Caco-2 (cell line): ENCODE data around the gene FASTKD2. TPM values are rescaled to one million over a fixed set of nuclear protein-coding genes. Genes with fewer than 3 reads are reported as not detected.

ENCODE experiments used
- BruUV-seq: library from RNA; stranded (reverse); fragments of 400-500 nt; replicated peaks from 2 replicates; lab custom pipeline; 2021; lab: Mats Ljungman, UMichigan
- CTCF ChIA-PET: fragments of 300-600 bp; sonication (Branson Sonifier 250); formaldehyde crosslinking; loops from one replicate; lab custom pipeline; 2022; ENCODE audit warnings: antibody characterized with exemption; lab: Charles Lee
- POLR2A ChIA-PET: fragments of 300-600 bp; sonication (Branson Sonifier 250); formaldehyde crosslinking; loops from one replicate; lab custom pipeline; 2022; ENCODE audit warnings: antibody characterized with exemption; lab: Charles Lee
- DNase-seq, 2 experiments: peaks; one replicate each; pipeline versions ENCODE4 v3.0.0 to v3.0.0-alpha.2; 2020 to 2022
- H3K27me3 ChIP-seq: replicated peaks from 2 replicates; pipeline ENCODE4 v1.6.0; 2011; ENCODE audit warnings: low read length; ENCODE audit not compliant: control insufficient read depth, insufficient read depth
- H3K36me3 ChIP-seq: 2 replicates; pipeline ENCODE4 v1.5.1; 2011; ENCODE audit warnings: low read length; ENCODE audit not compliant: control insufficient read depth, insufficient read depth
- H3K4me1 ChIP-seq: fragments of 250-450 bp; sonication (Bioruptor Pico); 2 replicates; pipeline ENCODE4 v1.5.1; 2020; ENCODE audit warnings: mild to moderate bottlenecking
- H3K4me3 ChIP-seq: 2 replicates; pipeline ENCODE4 v1.5.1; 2011; ENCODE audit warnings: low read depth, mild to moderate bottlenecking, control low read depth, low read length
- H3K9me3 ChIP-seq: fragments of 250-450 bp; sonication (Bioruptor Pico); 2 replicates; pipeline ENCODE4 v1.5.1; 2020; ENCODE audit warnings: mild to moderate bottlenecking, moderate library complexity
- H3K27ac Mint-ChIP-seq: one replicate; pipeline ENCODE4 v1.8.0; 2022; ENCODE audit warnings: mixed read lengths; ENCODE audit not compliant: unreplicated experiment
- H3K27me3 Mint-ChIP-seq: one replicate; pipeline ENCODE4 v1.8.0; 2022; ENCODE audit warnings: mixed read lengths; ENCODE audit not compliant: insufficient read depth, unreplicated experiment
- H3K36me3 Mint-ChIP-seq: one replicate; pipeline ENCODE4 v1.8.0; 2022; ENCODE audit warnings: mild to moderate bottlenecking, mixed read lengths; ENCODE audit not compliant: insufficient read depth, unreplicated experiment
- H3K4me1 Mint-ChIP-seq: one replicate; pipeline ENCODE4 v1.8.0; 2022; ENCODE audit warnings: low read depth, mixed read lengths; ENCODE audit not compliant: unreplicated experiment
- H3K4me3 Mint-ChIP-seq: one replicate; pipeline ENCODE4 v1.8.0; 2022; ENCODE audit warnings: mild to moderate bottlenecking, moderate library complexity, mixed read lengths; ENCODE audit not compliant: unreplicated experiment
- H3K9me3 Mint-ChIP-seq: one replicate; pipeline ENCODE4 v1.8.0; 2022; ENCODE audit warnings: mixed read lengths; ENCODE audit not compliant: unreplicated experiment
- intact Hi-C: fragments of 100-400 bp; cut with micrococcal nuclease; formaldehyde crosslinking; loops from one replicate; pipeline ENCODE4 v1.10.0; 2022; ENCODE audit not compliant: unreplicated experiment
- total RNA-seq: library from RNA; stranded (reverse); gene quantifications from 2 replicates; pipeline ENCODE4 v1.2.3, GENCODE V29; 2022
- TF ChIP-seq, protein P1 (sequence below), 2 experiments: fragments of 200-600 bp in 1 of 2; IDR thresholded peaks; 1 replicate in 1 of 2; 2 replicates in 1 of 2; pipeline versions ENCODE4 v1.5.1 to v1.8.0; 2011 to 2022; ENCODE audit warnings: antibody characterized with exemption in 1 of 2, control low read depth in 1 of 2, inconsistent platforms in 1 of 2, low read depth in 1 of 2, low read length in 1 of 2, mild to moderate bottlenecking in 1 of 2, moderate library complexity in 1 of 2; ENCODE audit not compliant: insufficient read depth in 1 of 2, severe bottlenecking in 1 of 2, unreplicated experiment in 1 of 2

Gene FASTKD2
- total RNA-seq, 1 experiment from 2014 or later = 29.8 TPM

DNA sequence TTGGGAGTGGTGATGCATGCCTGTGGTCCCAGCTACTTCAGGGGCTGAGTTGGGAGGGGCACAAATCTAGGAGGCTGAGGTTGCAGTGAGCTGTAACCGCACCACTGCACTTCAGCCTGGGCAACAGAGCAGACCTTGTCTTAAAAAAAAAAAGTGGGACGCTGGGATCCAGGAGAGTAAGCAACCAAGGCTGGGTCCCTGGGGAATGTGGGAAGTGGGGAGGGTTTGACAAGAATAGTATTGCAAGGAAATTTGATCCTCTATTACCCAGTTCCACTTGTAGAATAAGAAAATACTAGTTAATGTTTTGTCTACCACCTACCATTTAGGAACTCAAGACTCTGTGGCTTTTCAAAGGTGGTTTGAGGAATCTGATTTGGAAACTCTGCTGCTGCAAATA, 26.1 kb upstream of the FASTKD2 start:
- POLR2A ChIA-PET = no interaction called here
- no peaks in the 10 kb centered on the region for H3K4me1 ChIP-seq
- H3K4me3 ChIP-seq = no peak overlapping the region
- TF ChIP-seq, protein P1, sequence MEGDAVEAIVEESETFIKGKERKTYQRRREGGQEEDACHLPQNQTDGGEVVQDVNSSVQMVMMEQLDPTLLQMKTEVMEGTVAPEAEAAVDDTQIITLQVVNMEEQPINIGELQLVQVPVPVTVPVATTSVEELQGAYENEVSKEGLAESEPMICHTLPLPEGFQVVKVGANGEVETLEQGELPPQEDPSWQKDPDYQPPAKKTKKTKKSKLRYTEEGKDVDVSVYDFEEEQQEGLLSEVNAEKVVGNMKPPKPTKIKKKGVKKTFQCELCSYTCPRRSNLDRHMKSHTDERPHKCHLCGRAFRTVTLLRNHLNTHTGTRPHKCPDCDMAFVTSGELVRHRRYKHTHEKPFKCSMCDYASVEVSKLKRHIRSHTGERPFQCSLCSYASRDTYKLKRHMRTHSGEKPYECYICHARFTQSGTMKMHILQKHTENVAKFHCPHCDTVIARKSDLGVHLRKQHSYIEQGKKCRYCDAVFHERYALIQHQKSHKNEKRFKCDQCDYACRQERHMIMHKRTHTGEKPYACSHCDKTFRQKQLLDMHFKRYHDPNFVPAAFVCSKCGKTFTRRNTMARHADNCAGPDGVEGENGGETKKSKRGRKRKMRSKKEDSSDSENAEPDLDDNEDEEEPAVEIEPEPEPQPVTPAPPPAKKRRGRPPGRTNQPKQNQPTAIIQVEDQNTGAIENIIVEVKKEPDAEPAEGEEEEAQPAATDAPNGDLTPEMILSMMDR (IDR thresholded peaks at IDR 0.05; ENCODE audit: insufficient read depth in 1 of 2, low read depth in 1 of 2, low read length in 1 of 2, severe bottlenecking in 1 of 2, unreplicated experiment in 1 of 2) = no peak
- no peaks in the 10 kb centered on the region for H3K9me3 Mint-ChIP-seq
- no peak overlapping the region for H3K27ac Mint-ChIP-seq
- H3K27me3 Mint-ChIP-seq = peaks cover 19% of the 10 kb centered on the region
- H3K36me3 Mint-ChIP-seq = no peaks in the 10 kb centered on the region
- no peak for DNase-seq
- H3K4me1 Mint-ChIP-seq = no peaks in the 10 kb centered on the region
- no peaks in the 10 kb centered on the region; the same call in 1 of the 2 replicates for H3K27me3 ChIP-seq
- BruUV-seq = no TSS peak
- CTCF ChIA-PET = no interaction called here
- intact Hi-C loops = no loop called here
- no peaks in the 10 kb centered on the region for H3K36me3 ChIP-seq
- H3K9me3 ChIP-seq = no peaks in the 10 kb centered on the region
- H3K4me3 Mint-ChIP-seq = no peak overlapping the region

DNA sequence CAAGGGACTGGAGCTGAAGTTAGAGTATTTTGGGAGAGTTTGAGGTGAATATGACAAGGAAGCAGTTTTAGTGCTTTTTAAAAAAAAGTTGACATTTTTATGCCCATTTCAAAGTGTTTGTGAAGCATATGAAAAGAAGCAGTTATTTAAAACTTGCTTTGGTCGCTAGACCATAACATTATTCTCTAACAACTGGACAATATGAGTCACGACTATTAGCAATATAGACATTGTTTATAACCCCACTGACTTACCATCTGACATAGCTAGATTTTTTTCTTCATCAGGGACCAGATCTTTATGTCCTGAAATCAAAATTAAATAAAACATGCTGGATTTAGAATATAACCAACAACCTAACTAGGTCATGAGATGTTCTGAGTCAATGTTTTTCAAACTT, 24.6 kb upstream of the FASTKD2 start:
- Mint-ChIP-seq H3K36me3 (no peaks in the 10 kb centered on the region), H3K27ac (no peak overlapping the region), H3K4me3 (no peak overlapping the region), H3K27me3 (peaks cover 19% of the 10 kb centered on the region), H3K4me1 (no peaks in the 10 kb centered on the region), H3K9me3 (no peaks in the 10 kb centered on the region)
- no peaks in the 10 kb centered on the region for H3K4me1 ChIP-seq
- H3K27me3 ChIP-seq = no peaks in the 10 kb centered on the region; the same call in 1 of the 2 replicates
- no peak overlapping the region for H3K4me3 ChIP-seq
- TF ChIP-seq, protein P1 (IDR thresholded peaks at IDR 0.05; ENCODE audit: insufficient read depth in 1 of 2, low read depth in 1 of 2, low read length in 1 of 2, severe bottlenecking in 1 of 2, unreplicated experiment in 1 of 2) = no peak
- no peaks in the 10 kb centered on the region for H3K9me3 ChIP-seq
- ChIA-PET POLR2A (no interaction called here), CTCF (no interaction called here)
- no peak for DNase-seq
- no TSS peak for BruUV-seq
- intact Hi-C loops = no loop called here
- no peaks in the 10 kb centered on the region for H3K36me3 ChIP-seq

DNA sequence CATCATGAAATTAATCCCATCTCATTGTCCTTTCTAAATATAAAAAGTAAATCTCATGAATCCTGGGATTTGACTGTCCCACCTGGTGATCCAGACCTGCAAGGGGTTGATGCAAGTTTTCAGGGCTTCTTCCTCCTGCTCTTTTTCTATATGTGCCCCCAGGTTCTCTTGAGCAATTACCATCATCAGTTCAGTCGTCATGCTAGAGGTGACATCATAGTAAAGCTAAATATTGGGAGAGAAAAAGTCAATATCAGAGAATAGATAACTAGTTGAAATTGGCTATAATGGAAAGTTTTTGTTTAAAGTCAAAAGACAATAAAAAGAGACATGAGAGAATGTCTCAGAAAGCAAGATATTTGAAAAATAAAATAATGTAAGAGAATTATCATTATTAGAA, 8.6 kb upstream of the FASTKD2 start:
- Mint-ChIP-seq H3K4me3 (no peak overlapping the region), H3K27me3 (peaks cover 17% of the 10 kb centered on the region), H3K27ac (no peak overlapping the region), H3K9me3 (no peaks in the 10 kb centered on the region), H3K4me1 (no peaks in the 10 kb centered on the region), H3K36me3 (no peaks in the 10 kb centered on the region)
- H3K27me3 ChIP-seq = no peaks in the 10 kb centered on the region; the same call in 1 of the 2 replicates
- no peaks in the 10 kb centered on the region for H3K4me1 ChIP-seq
- no peak for DNase-seq
- no peaks in the 10 kb centered on the region for H3K9me3 ChIP-seq
- TF ChIP-seq, protein P1 (IDR thresholded peaks at IDR 0.05; ENCODE audit: insufficient read depth in 1 of 2, low read depth in 1 of 2, low read length in 1 of 2, severe bottlenecking in 1 of 2, unreplicated experiment in 1 of 2) = no peak
- BruUV-seq = no TSS peak
- intact Hi-C loops = no loop called here
- ChIA-PET CTCF (no interaction called here), POLR2A (no interaction called here)
- no peaks in the 10 kb centered on the region for H3K36me3 ChIP-seq
- H3K4me3 ChIP-seq = no peak overlapping the region
